Suprapubic skin (tissue), 3 donors: ENCODE measurements around the gene BMPR1B.

ENCODE experiments used
- CTCF ChIP-seq, 2 donors: fragments of 200-600 bp in 1 of 2; fragments of 450-650 bp in 1 of 2; sonication (generic) in 1 of 2; IDR thresholded peaks; one replicate each; pipeline ENCODE4 v1.5.1; 2016 to 2019; ENCODE audit warnings: antibody characterized with exemption in 2 of 2, mild to moderate bottlenecking in 1 of 2, moderate library complexity in 1 of 2
- EP300 ChIP-seq: sonication (generic); formaldehyde crosslinking; IDR thresholded peaks from one replicate; pipeline ENCODE4 v1.6.1; 2017; ENCODE audit warnings: antibody characterized with exemption

GRCh38 chr4:95017305-95018064, 259.7 kb downstream of the BMPR1B start:
- TF ChIP-seq CTCF (IDR thresholded peaks at IDR 0.05) (no peak), EP300 (no peak)
